Measurements from ENCODE around the gene TMEM187. TPM values are rescaled to one million over a fixed set of nuclear protein-coding genes. Genes with fewer than 3 reads are reported as not detected.

The TMEM187 gene
- 5.3 to 8.3 TPM (median 6.9 TPM) in 5 replicates for total RNA-seq (2022; extraction: Qiagen RNA extraction; ENCODE audit: low read depth)

GRCh38 chrX:153972368-153973126 is at the start of gene TMEM187:
Gene TMEM187, plus strand, starts transcription at chrX:153972754. Its CDS starts 9,309 bp downstream, at chrX:153982063.

GRCh38 chrX:153925739-153926551 is 46.6 kb upstream of the TMEM187 start, which contains the start of gene ARHGAP4:
Gene ARHGAP4, minus strand, starts transcription at chrX:153926264. Its CDS starts 62 bp downstream, at chrX:153926202.

GRCh38 chrX:153934762-153935325 is 37.7 kb upstream of the TMEM187 start, which contains the start of gene NAA10:
Gene NAA10, minus strand, starts transcription at chrX:153935037. Its CDS starts 133 bp downstream, at chrX:153934904.

GRCh38 chrX:153944140-153944799 is 28.3 kb upstream of the TMEM187 start, which contains the start of gene RENBP:
Gene RENBP, minus strand, starts transcription at chrX:153944643. Its CDS starts 33 bp downstream, at chrX:153944610.

GRCh38 chrX:153971450-153972367 is 845 bp upstream of the TMEM187 start, which contains the start of gene HCFC1:
Gene HCFC1, minus strand, starts transcription at chrX:153971818. Its CDS starts 978 bp downstream, at chrX:153970840.

GRCh38 chrX:154019633-154020528 is 47.3 kb downstream of the TMEM187 start, which contains the start of gene IRAK1:
Gene IRAK1, minus strand, starts transcription at chrX:154019902. Its CDS starts 90 bp downstream, at chrX:154019812.

Other genes with a start within 250 kb of the TMEM187 start
- 335 to 456 TPM (median 363 TPM) in 5 replicates for gene BCAP31, start 248.4 kb upstream of the TMEM187 start, total RNA-seq (2022; extraction: Qiagen RNA extraction; ENCODE audit: low read depth)
- gene ABCD1, start 247.9 kb upstream of the TMEM187 start, total RNA-seq (2022; extraction: Qiagen RNA extraction; ENCODE audit: low read depth), result 2.4 to 4.1 TPM (median 3.4 TPM) in 5 replicates
- 1.3 to 4.6 TPM (median 3.7 TPM) in 5 replicates for gene PLXNB3, start 208.5 kb upstream of the TMEM187 start, total RNA-seq (2022; extraction: Qiagen RNA extraction; ENCODE audit: low read depth)
- 0.03 to 0.13 TPM (median 0.07 TPM) in 4 of 5 replicates, not detected in the other for gene SRPK3, start 191.7 kb upstream of the TMEM187 start, total RNA-seq (2022; extraction: Qiagen RNA extraction; ENCODE audit: low read depth)
- 53.9 to 64.2 TPM (median 61.9 TPM) in 5 replicates for gene IDH3G, start 178.4 kb upstream of the TMEM187 start, total RNA-seq (2022; extraction: Qiagen RNA extraction; ENCODE audit: low read depth)
- gene SSR4, start 178.1 kb upstream of the TMEM187 start, total RNA-seq (2022; extraction: Qiagen RNA extraction; ENCODE audit: low read depth), result 379 to 436 TPM (median 396 TPM) in 5 replicates
- 3.2 to 4.1 TPM (median 3.4 TPM) in 5 replicates for gene PDZD4, start 142.2 kb upstream of the TMEM187 start, total RNA-seq (2022; extraction: Qiagen RNA extraction; ENCODE audit: low read depth)
- gene L1CAM, start 86.6 kb upstream of the TMEM187 start, total RNA-seq (2022; extraction: Qiagen RNA extraction; ENCODE audit: low read depth), result 21.2 to 25.8 TPM (median 21.8 TPM) in 5 replicates
- 0.07 to 0.10 TPM (median 0.09 TPM) in 4 of 5 replicates, not detected in the other for gene AVPR2, start 68.1 kb upstream of the TMEM187 start, total RNA-seq (2022; extraction: Qiagen RNA extraction; ENCODE audit: low read depth)
- gene ARHGAP4, start 46.5 kb upstream of the TMEM187 start, total RNA-seq (2022; extraction: Qiagen RNA extraction; ENCODE audit: low read depth), result 1.4 to 2.3 TPM (median 1.8 TPM) in 5 replicates
- 188 to 229 TPM (median 214 TPM) in 5 replicates for gene NAA10, start 37.7 kb upstream of the TMEM187 start, total RNA-seq (2022; extraction: Qiagen RNA extraction; ENCODE audit: low read depth)
- 0.07 to 0.16 TPM (median 0.09 TPM) in 4 of 5 replicates, not detected in the other for gene RENBP, start 28.1 kb upstream of the TMEM187 start, total RNA-seq (2022; extraction: Qiagen RNA extraction; ENCODE audit: low read depth)
- gene HCFC1, start 936 bp upstream of the TMEM187 start, total RNA-seq (2022; extraction: Qiagen RNA extraction; ENCODE audit: low read depth), result 40.4 to 49.7 TPM (median 44.7 TPM) in 5 replicates
- gene IRAK1, start 47.1 kb downstream of the TMEM187 start, total RNA-seq (2022; extraction: Qiagen RNA extraction; ENCODE audit: low read depth), result 215 to 239 TPM (median 234 TPM) in 5 replicates
- 15.9 to 26.4 TPM (median 21.2 TPM) in 5 replicates for gene MECP2, start 125.0 kb downstream of the TMEM187 start, total RNA-seq (2022; extraction: Qiagen RNA extraction; ENCODE audit: low read depth)
- gene OPN1LW, start 171.5 kb downstream of the TMEM187 start, total RNA-seq (2022; extraction: Qiagen RNA extraction; ENCODE audit: low read depth), result not detected in 5 replicates
- gene OPN1MW, start 209.8 kb downstream of the TMEM187 start, total RNA-seq (2022; extraction: Qiagen RNA extraction; ENCODE audit: low read depth), result not detected in 5 replicates
- gene OPN1MW2, start 247.0 kb downstream of the TMEM187 start, total RNA-seq (2022; extraction: Qiagen RNA extraction; ENCODE audit: low read depth), result not detected in 5 replicates

Measured in A549 treated with DMSO at 1 μM for 4 hours (cell line).